ENCODE measurements around the gene MEG3. TPM values are rescaled to one million over a fixed set of nuclear protein-coding genes. Genes with fewer than 3 reads are reported as not detected.

Gene MEG3
- total and polyA plus RNA-seq, 2 of the 8 experiments (the other 6 are each of a cell fraction or from before 2014, with no cell fraction given) = 0.17 to 1.1 TPM

GRCh38 chr14:100778951-100779690 lies 46.8 kb upstream of the MEG3 start:
- no peak for DNase-seq (ENCODE audit: low read depth in 1 of 2, low spot score in 2 of 2)
- Histone ChIP-seq H3K23me2 (ENCODE audit: low read depth, low read length) (no peaks in the 10 kb centered on the region), H3K9ac (replicated peaks in 1 of 4; ENCODE audit: extremely low read depth in 1 of 4, low read depth in 3 of 4, low read length in 3 of 4) (no peak overlapping the region), H2BK12ac (ENCODE audit: low read depth, low read length) (no peak overlapping the region), H3K27ac (ENCODE audit: low read depth, low read length) (no peak overlapping the region), H3K27me3 (replicated peaks in 1 of 4; ENCODE audit: control insufficient read depth in 3 of 4, extremely low read depth in 1 of 4, insufficient read depth in 3 of 4, low read length in 3 of 4) (no peaks in the 10 kb centered on the region; a peak in 1 of 7 replicates), H3K56ac (replicated peaks; ENCODE audit: insufficient read length, low read depth, low read length) (no peak overlapping the region), H3K14ac (ENCODE audit: insufficient read length) (no peak overlapping the region), H3K4me3 (ENCODE audit: extremely low read depth in 1 of 4, insufficient read depth in 2 of 4, low read depth in 3 of 4, low read length in 4 of 4) (no peak overlapping the region), H4K20me1 (replicated peaks in 1 of 2; ENCODE audit: control insufficient read depth in 1 of 2, insufficient read depth in 2 of 2, low read length in 2 of 2) (no peaks in the 10 kb centered on the region), H3K79me2 (ENCODE audit: control insufficient read depth in 1 of 2, insufficient read depth in 2 of 2, low read length in 2 of 2) (no peaks in the 10 kb centered on the region), H2BK120ac (replicated peaks; ENCODE audit: low read depth, low read length) (no peak overlapping the region), H3K4me2 (ENCODE audit: insufficient read depth in 1 of 2, low read depth in 2 of 2, low read length in 2 of 2) (no peak overlapping the region), H3K4me1 (replicated peaks in 1 of 4; ENCODE audit: control insufficient read depth in 3 of 4, insufficient read depth in 4 of 4, low read length in 3 of 4) (no peaks in the 10 kb centered on the region), H2BK15ac (ENCODE audit: low read length) (no peak overlapping the region), H3K36me3 (ENCODE audit: control insufficient read depth in 2 of 4, insufficient read depth in 4 of 4, low read length in 3 of 4) (no peaks in the 10 kb centered on the region), H2AFZ (ENCODE audit: low read length) (no peak overlapping the region), H3K18ac (ENCODE audit: extremely low read depth, low read length) (no peak overlapping the region), H3K4ac (replicated peaks; ENCODE audit: insufficient read length, low read depth, low read length) (no peak overlapping the region), H4K8ac (ENCODE audit: extremely low read depth, insufficient read depth, low read length) (no peak overlapping the region; the same call in 1 of the 2 replicates), H2AK5ac (ENCODE audit: low read depth, low read length) (0 out of 2 replicates have a peak overlapping the region, but pooled peaks have one; percentile 24), H3K9me3 (ENCODE audit: insufficient read depth in 2 of 2, low read depth in 1 of 2, low read length in 1 of 2) (no peaks in the 10 kb centered on the region), H2BK20ac (ENCODE audit: low read length) (no peak overlapping the region), H3K23ac (ENCODE audit: insufficient read length) (no peak overlapping the region), H3K79me1 (ENCODE audit: low read depth, low read length) (no peaks in the 10 kb centered on the region), H4K91ac (replicated peaks; ENCODE audit: insufficient read length, low read length) (peak overlapping the region; percentile 46), H2BK5ac (ENCODE audit: low read depth, low read length) (no peak overlapping the region), H4K5ac (ENCODE audit: insufficient read length, low read depth, low read length) (no peak overlapping the region)
- TF ChIP-seq JUN (IDR thresholded peaks at IDR 0.05; ENCODE audit: low read depth, low read length) (no peak), MAFK (IDR thresholded peaks at IDR 0.05; ENCODE audit: low read depth, low read length) (no peak), ATF3 (IDR thresholded peaks at IDR 0.05; ENCODE audit: insufficient read depth, low read depth, low read length) (no peak)
- CTCF ChIA-PET (ENCODE audit: partially characterized antibody) = interaction anchor here (0.7 kb wide), 1 partner anchor 69 kb away, joined by 3 read pairs; no protein-coding TSS in a partner anchor
- WGBS, 2 experiments (ENCODE audit: extremely low coverage in 1 of 2, insufficient coverage in 1 of 2, insufficient read length in 1 of 2, insufficient replicate concordance in 2 of 2, low coverage in 1 of 2, low lambda C conversion rate in 2 of 2, missing lambda C conversion rate in 1 of 2) = 86% methylated on average over 24 of the region's 24 CpGs; no CpG with 5 or more reads in 1 of the 2 experiments
- no peak for FAIRE-seq
- POLR2A ChIA-PET (ENCODE audit: partially characterized antibody) = no interaction called here

Data from H1 (cell line).